Transverse colon (tissue), 4 donors: ENCODE data around the gene GALNT17. TPM values are rescaled to one million over a fixed set of nuclear protein-coding genes. Genes with fewer than 3 reads are reported as not detected.

Source experiments
- DNase-seq: peaks from one replicate; pipeline ENCODE4 v3.0.0-alpha.2; 2019
- H3K27ac ChIP-seq, 4 donors: fragments of 200-600 bp; sonication (generic); 2 replicates each; pipeline ENCODE4 v1.5.1; 2016 to 2018; ENCODE audit warnings: inconsistent platforms in 4 of 4
- H3K27me3 ChIP-seq: fragments of 200-600 bp; sonication (generic); 2 replicates; pipeline ENCODE4 v1.5.1; 2017; ENCODE audit warnings: inconsistent platforms
- H3K36me3 ChIP-seq, 4 donors: fragments of 200-600 bp; sonication (generic); 2 replicates each; pipeline ENCODE4 v1.5.1; 2017 to 2019; ENCODE audit warnings: inconsistent platforms in 4 of 4
- H3K4me1 ChIP-seq, 4 donors: fragments of 200-600 bp; sonication (generic); 2 replicates each; pipeline ENCODE4 v1.5.1; 2017 to 2020; ENCODE audit warnings: inconsistent platforms in 4 of 4
- H3K4me3 ChIP-seq, 4 donors: fragments of 200-600 bp; sonication (generic); 1 replicate in 1 of 4; 2 replicates in 3 of 4; pipeline versions ENCODE4 v1.5.1 to v1.6.1; 2017 to 2019; ENCODE audit warnings: inconsistent platforms in 4 of 4
- H3K9me3 ChIP-seq, 2 donors: fragments of 200-600 bp; sonication (generic); 2 replicates each; pipeline ENCODE4 v1.5.1; 2017 to 2019; ENCODE audit warnings: inconsistent platforms in 2 of 2
- EP300 ChIP-seq: sonication (generic); formaldehyde crosslinking; IDR thresholded peaks from one replicate; pipeline ENCODE4 v1.6.1; 2017; ENCODE audit warnings: antibody characterized with exemption, low read depth
- POLR2A ChIP-seq: fragments of 450-650 bp; IDR thresholded peaks from one replicate; pipeline ENCODE4 v1.6.1; 2016; ENCODE audit warnings: antibody characterized with exemption, mild to moderate bottlenecking, moderate library complexity
- POLR2AphosphoS5 ChIP-seq, 3 donors: sonication (generic); formaldehyde crosslinking; IDR thresholded peaks; one replicate each; pipeline ENCODE4 v1.6.1; 2016; ENCODE audit warnings: antibody characterized with exemption in 3 of 3
- WGBS, 2 donors: methylation state at CpG; one replicate each; pipeline ENCODE4 v1.1.5; 2018; ENCODE audit warnings: low coverage in 1 of 2; 5-methylcytosine and 5-hydroxymethylcytosine counted together
- in situ Hi-C, 4 donors: fragments of 200-750 bp; cut with MboI; loops; one replicate each; pipeline versions ENCODE4 v1.15.0 to v1.15.1; 2017; ENCODE audit warnings: low sequenced_read_pairs in 3 of 4, low pct_ligation_motif_present in 1 of 4, low pct_unique_long_range_greater_than_20kb in 1 of 4
- intact Hi-C: fragments of 100-400 bp; cut with DNase I; formaldehyde crosslinking; loops from one replicate; pipeline ENCODE4 v1.15.1; 2023; ENCODE audit warnings: low total_unique reads
- total RNA-seq, 4 donors: library from RNA; depleted of rRNA; stranded (reverse); fragments of >200 nt; gene quantifications; one replicate each; pipeline ENCODE4 v1.1.0, GENCODE V29; 2016
- TF ChIP-seq, protein P1 (sequence below), 5 experiments: fragments of 200-600 bp in 3 of 5; fragments of 450-650 bp in 2 of 5; sonication (generic) in 3 of 5; IDR thresholded peaks; 1 replicate in 2 of 5; 2 replicates in 3 of 5; pipeline ENCODE4 v1.5.1; 2016 to 2017; ENCODE audit warnings: antibody characterized with exemption in 5 of 5, inconsistent platforms in 3 of 5, mild to moderate bottlenecking in 2 of 5, moderate library complexity in 1 of 5

Gene GALNT17
- total RNA-seq, 4 donors from 2014 or later: 2.6 to 6.6 (median 5.7) TPM

DNA sequence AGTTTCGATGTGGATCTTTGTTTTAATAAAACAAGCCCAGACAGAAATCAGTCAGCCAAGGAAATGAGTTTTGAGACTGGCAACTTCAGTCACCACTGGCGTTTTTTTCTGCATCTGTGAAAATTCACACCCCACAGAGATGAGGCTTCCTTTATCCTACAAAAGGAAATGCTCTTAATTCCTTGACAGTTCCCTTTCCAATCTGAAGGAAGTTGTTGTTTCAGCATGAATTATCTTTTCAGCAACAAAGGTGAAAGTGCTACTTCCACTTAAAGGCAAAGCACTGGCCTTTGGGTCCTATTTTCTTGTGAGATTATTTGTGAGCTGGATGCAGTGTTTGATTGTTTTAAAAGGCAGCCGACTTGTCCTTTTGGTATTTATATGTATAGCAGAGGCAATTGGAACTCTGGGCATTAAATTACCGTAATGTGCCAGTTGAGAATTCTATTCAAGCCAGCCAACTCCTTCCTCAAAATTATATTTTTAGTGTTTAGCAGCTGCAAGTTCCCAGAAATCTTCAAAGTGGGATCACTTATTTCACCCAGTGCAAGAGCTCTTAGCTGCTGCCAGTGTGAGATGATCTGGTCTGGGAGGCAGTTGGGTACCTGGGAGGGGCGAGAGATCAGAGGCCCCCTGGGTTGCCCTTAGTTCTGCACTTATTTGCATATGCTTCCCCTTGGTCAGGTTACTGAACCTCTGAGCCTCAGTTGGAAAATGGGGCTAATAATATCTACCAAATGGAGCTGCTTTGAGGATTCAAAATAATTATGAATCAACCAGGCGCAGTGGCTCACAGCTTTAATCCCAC, 427.1 kb downstream of the GALNT17 start:
- H3K27me3 ChIP-seq: no peaks in the 10 kb centered on the region
- no peaks in the 10 kb centered on the region for H3K9me3 ChIP-seq
- intact Hi-C loops: no loop called here
- no peaks in the 10 kb centered on the region for H3K36me3 ChIP-seq
- no peak overlapping the region for H3K4me3 ChIP-seq
- no peaks in the 10 kb centered on the region for H3K4me1 ChIP-seq
- no peak overlapping the region for H3K27ac ChIP-seq
- WGBS, 2 donors: 34 to 60% methylated on average over 4 to 6 of the region's 6 CpGs
- TF ChIP-seq, protein P1, sequence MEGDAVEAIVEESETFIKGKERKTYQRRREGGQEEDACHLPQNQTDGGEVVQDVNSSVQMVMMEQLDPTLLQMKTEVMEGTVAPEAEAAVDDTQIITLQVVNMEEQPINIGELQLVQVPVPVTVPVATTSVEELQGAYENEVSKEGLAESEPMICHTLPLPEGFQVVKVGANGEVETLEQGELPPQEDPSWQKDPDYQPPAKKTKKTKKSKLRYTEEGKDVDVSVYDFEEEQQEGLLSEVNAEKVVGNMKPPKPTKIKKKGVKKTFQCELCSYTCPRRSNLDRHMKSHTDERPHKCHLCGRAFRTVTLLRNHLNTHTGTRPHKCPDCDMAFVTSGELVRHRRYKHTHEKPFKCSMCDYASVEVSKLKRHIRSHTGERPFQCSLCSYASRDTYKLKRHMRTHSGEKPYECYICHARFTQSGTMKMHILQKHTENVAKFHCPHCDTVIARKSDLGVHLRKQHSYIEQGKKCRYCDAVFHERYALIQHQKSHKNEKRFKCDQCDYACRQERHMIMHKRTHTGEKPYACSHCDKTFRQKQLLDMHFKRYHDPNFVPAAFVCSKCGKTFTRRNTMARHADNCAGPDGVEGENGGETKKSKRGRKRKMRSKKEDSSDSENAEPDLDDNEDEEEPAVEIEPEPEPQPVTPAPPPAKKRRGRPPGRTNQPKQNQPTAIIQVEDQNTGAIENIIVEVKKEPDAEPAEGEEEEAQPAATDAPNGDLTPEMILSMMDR (IDR thresholded peaks at IDR 0.05): no peak
- no peak for TF ChIP-seq EP300
- TF ChIP-seq POLR2A: no peak
- no peak for TF ChIP-seq POLR2AphosphoS5 (IDR thresholded peaks at IDR 0.05)
- no peak for DNase-seq
- in situ Hi-C loops: no loop called here

DNA sequence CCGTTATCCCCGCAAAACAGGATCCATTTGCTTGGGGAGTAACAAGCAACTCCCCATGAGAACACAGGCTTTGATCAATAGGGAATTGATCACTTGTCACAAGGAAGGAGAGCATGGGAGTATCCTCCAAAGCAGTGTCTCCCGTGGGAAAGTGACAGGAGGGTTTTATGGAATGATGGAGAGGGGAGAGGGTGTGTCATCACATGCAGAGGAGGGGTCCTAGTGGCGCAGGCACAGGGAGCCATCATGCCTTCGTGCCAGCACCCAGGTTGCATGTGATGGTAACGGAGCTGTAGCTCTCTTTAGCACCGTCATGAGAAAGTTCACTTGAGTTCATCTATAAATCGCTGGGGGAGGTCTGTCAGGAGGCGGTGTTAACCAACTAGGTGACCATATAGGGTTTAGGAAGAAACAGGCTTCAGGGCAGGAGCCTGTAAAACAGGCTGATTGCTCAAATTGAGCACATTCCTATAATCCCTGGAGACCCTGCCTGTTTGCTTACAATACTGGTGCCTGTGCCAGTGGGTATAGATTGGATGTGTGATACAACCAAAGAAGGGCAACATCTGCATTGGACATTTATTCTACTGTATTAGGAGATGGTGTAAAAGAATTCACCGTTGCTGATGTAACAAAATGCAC, 428.5 kb downstream of the GALNT17 start:
- H3K4me1 ChIP-seq: no peaks in the 10 kb centered on the region
- no peaks in the 10 kb centered on the region for H3K27me3 ChIP-seq
- H3K27ac ChIP-seq: no peak overlapping the region
- in situ Hi-C loops (no loop called here), intact Hi-C loops (loop anchor here (5.0 kb wide), 1 partner anchor 293 kb away; no protein-coding TSS in a partner anchor)
- no peaks in the 10 kb centered on the region for H3K36me3 ChIP-seq
- WGBS, 2 donors: 62 to 65% methylated on average over 4 to 10 of the region's 10 CpGs
- no peak overlapping the region for H3K4me3 ChIP-seq
- DNase-seq: no peak
- no peak for TF ChIP-seq EP300
- TF ChIP-seq POLR2AphosphoS5 (IDR thresholded peaks at IDR 0.05): no peak
- TF ChIP-seq POLR2A: no peak
- TF ChIP-seq, protein P1 (IDR thresholded peaks at IDR 0.05): no peak
- no peaks in the 10 kb centered on the region for H3K9me3 ChIP-seq

DNA sequence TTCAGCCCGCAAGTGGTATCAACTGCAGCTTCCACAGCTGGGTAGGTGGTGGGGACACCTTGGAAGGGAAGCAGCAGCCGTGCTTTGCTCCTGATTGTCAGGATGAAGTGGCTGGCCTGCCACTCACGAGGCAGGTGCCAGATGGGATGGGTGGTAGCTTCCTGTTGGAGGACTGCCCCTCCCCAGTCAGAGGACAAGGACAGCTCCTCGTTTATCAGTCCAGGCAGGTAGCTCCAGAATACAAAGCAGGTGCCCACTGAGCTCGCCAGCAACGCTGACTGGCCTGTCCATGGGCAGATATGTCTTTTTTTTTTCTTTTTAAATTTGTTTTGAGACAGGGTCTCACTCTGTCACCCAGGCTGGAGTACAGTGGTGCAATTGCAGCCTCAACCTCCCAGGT, 431.3 kb downstream of the GALNT17 start:
- no peak for DNase-seq
- 58 to 82% methylated on average over 2 to 6 of the region's 6 CpGs for WGBS, 2 donors

DNA sequence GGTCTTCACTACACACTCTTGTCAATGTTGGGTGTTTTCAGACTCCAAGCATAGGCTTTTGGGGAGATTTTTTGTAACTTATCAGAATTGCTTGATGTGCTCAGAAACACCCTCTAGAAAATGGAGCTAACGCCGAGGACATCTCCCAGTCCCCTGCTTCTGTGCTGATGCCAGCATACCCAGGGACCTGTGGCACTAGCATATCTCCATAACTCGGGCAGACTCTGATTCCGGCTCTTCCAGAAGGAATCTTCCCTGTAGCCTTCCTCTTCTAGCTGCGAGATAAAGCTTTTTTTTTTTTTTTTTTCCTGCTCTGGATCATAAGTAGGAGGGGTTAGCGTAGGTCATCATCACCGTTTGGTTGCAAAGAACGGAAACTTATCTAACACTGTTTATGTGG, 434.4 kb downstream of the GALNT17 start:
- no peak for DNase-seq
- no peak for TF ChIP-seq POLR2AphosphoS5 (IDR thresholded peaks at IDR 0.05)
- TF ChIP-seq, protein P1 (IDR thresholded peaks at IDR 0.05): no peak
- in situ Hi-C loops: no loop called here
- H3K4me1 ChIP-seq: no peaks in the 10 kb centered on the region
- intact Hi-C loops: no loop called here
- no peaks in the 10 kb centered on the region for H3K27me3 ChIP-seq
- H3K27ac ChIP-seq: no peak overlapping the region
- no peaks in the 10 kb centered on the region for H3K36me3 ChIP-seq
- H3K4me3 ChIP-seq: no peak overlapping the region
- H3K9me3 ChIP-seq: no peaks in the 10 kb centered on the region
- WGBS, 2 donors: 84 to 85% methylated on average over 8 of the region's 8 CpGs

More for the DNA sequence above, 431.3 kb downstream of the GALNT17 start:
- no peaks in the 10 kb centered on the region for H3K36me3 ChIP-seq
- in situ Hi-C loops (no loop called here), intact Hi-C loops (loop anchor here (5.0 kb wide), 1 partner anchor 296 kb away; no protein-coding TSS in a partner anchor)
- no peak for TF ChIP-seq EP300
- TF ChIP-seq, protein P1 (IDR thresholded peaks at IDR 0.05): no peak
- no peak for TF ChIP-seq POLR2A
- no peak for TF ChIP-seq POLR2AphosphoS5 (IDR thresholded peaks at IDR 0.05)
- no peaks in the 10 kb centered on the region for H3K27me3 ChIP-seq
- H3K4me1 ChIP-seq: no peaks in the 10 kb centered on the region
- H3K4me3 ChIP-seq: no peak overlapping the region
- no peaks in the 10 kb centered on the region for H3K9me3 ChIP-seq
- no peak overlapping the region for H3K27ac ChIP-seq
